CD4-positive, alpha-beta T cell (primary cell): ENCODE measurements around the gene SNAP47. TPM values are rescaled to one million over a fixed set of nuclear protein-coding genes. Genes with fewer than 3 reads are reported as not detected.

Experiments used
- ATAC-seq: fragments of 200-7000 bp; cut with Tn5 transposase; one replicate; pipeline ENCODE4 v1.10.0; 2022; ENCODE audit warnings: mild to moderate bottlenecking; ENCODE audit not compliant: poor library complexity
- CTCF ChIA-PET: fragments of 350-600 bp; sonication (Branson Sonifier 250); formaldehyde crosslinking; loops from one replicate; lab custom pipeline; 2021; ENCODE audit warnings: antibody characterized with exemption, inconsistent platforms; lab: Charles Lee
- POLR2A ChIA-PET: fragments of 350-600 bp; sonication (Branson Sonifier 250); formaldehyde crosslinking; loops from one replicate; lab custom pipeline; 2021; ENCODE audit warnings: antibody characterized with exemption, inconsistent platforms; lab: Charles Lee
- DNase-seq, 14 experiments: peaks; one replicate each; pipeline ENCODE4 v3.0.0-alpha.2; 2013 to 2020; ENCODE audit warnings: mixed read lengths in 2 of 14
- H3K27ac ChIP-seq, 2 donors: one replicate each; pipeline versions ENCODE4 v1.5.1 to v1.7.0; 2013; ENCODE audit warnings: low read length in 2 of 2, low read depth in 1 of 2, mild to moderate bottlenecking in 1 of 2
- H3K27me3 ChIP-seq, 2 experiments: 1 replicate in 1 of 2; 2 replicates in 1 of 2; pipeline versions ENCODE4 v1.6.1 to v1.7.0; 2013; ENCODE audit warnings: low read length in 2 of 2, control low read depth in 1 of 2, mild to moderate bottlenecking in 1 of 2, moderate library complexity in 1 of 2; ENCODE audit not compliant: insufficient read depth in 2 of 2, control insufficient read depth in 1 of 2
- H3K36me3 ChIP-seq: one replicate; pipeline ENCODE4 v1.6.1; 2013; ENCODE audit warnings: low read length, control low read depth; ENCODE audit not compliant: insufficient read depth
- H3K4me1 ChIP-seq: one replicate; pipeline ENCODE4 v1.6.1; 2013; ENCODE audit warnings: low read length, control low read depth; ENCODE audit not compliant: insufficient read depth
- H3K4me3 ChIP-seq: one replicate; pipeline ENCODE4 v1.5.1; 2013; ENCODE audit warnings: mild to moderate bottlenecking, low read length, moderate library complexity
- H3K9me3 ChIP-seq, 2 experiments: 1 replicate in 1 of 2; 2 replicates in 1 of 2; pipeline versions ENCODE4 v1.6.1 to v1.7.0; 2013; ENCODE audit warnings: low read length in 2 of 2, mild to moderate bottlenecking in 2 of 2, control low read depth in 1 of 2, moderate library complexity in 1 of 2; ENCODE audit not compliant: control insufficient read depth in 1 of 2, insufficient read depth in 1 of 2
- H3K27ac Mint-ChIP-seq: one replicate; pipeline ENCODE4 v1.8.0; 2020; ENCODE audit warnings: mixed read lengths
- H3K27me3 Mint-ChIP-seq: one replicate; pipeline ENCODE4 v1.8.0; 2021; ENCODE audit warnings: mixed read lengths
- H3K36me3 Mint-ChIP-seq: one replicate; pipeline ENCODE4 v1.8.0; 2021; ENCODE audit warnings: low read depth, mixed read lengths
- H3K4me1 Mint-ChIP-seq: one replicate; pipeline ENCODE4 v1.8.0; 2021; ENCODE audit warnings: low read depth, mixed read lengths
- H3K4me3 Mint-ChIP-seq: one replicate; pipeline ENCODE4 v1.8.0; 2020; ENCODE audit warnings: mild to moderate bottlenecking, mixed read lengths
- H3K9me3 Mint-ChIP-seq: one replicate; pipeline ENCODE4 v1.8.0; 2020; ENCODE audit warnings: mixed read lengths
- intact Hi-C, 2 experiments: fragments of 100-400 bp; cut with DNase I in 1 of 2; cut with micrococcal nuclease in 1 of 2; formaldehyde crosslinking; loops; one replicate each; pipeline versions ENCODE4 v1.15.1 to v1.9.0; 2023 to 2025; cut with DNase I, micrococcal nuclease
- total RNA-seq, 174 experiments: library from RNA in 2 of 174; stranded (reverse) in 2 of 174; gene quantifications; one replicate each; pipeline ENCODE4 v1.2.3 and lab custom pipeline; 2021 to 2026
- TF ChIP-seq, protein P1 (sequence below): fragments of 200-600 bp; IDR thresholded peaks from one replicate; pipeline ENCODE4 v1.8.0; 2022; ENCODE audit warnings: antibody characterized with exemption, mild to moderate bottlenecking

SNAP47 gene
- total RNA-seq, 2 experiments from 2014 or later = 12.8 to 14.0 TPM

DNA sequence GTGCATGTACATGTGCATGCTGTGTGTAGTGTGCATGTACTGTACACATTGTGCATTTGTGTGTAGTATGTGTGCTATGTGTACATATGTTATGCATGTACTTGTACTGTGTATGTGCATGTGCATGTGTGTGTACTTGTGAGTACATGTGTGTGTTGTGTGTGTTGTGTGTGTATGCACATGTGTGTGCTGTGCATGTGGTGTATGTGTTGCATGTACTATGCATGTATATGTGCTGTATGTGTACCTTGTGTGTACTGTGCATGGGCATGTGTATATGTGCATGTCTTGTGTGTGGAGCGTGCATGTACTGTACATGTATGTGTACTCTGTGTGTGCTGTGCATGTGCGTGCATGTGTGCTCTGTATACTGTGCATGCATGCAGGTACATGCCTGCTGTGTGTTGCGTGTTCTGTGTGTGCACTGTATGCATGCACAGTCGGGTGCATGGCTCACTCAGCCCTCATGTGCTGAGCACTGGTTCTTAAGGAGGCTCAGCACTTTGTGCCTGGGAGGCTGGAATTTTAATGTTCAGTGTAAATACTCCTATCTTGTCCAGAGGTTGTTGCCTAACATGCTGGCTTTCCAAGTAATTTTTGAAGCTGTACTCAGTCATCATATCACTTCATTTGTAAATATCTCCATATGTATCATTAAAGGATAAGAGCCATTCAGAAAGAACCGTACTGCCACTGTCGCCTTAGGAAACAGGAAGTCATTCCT, 32.3 kb downstream of the SNAP47 start:
- H3K9me3 Mint-ChIP-seq = no peaks in the 10 kb centered on the region
- H3K4me3 ChIP-seq = no peak overlapping the region
- DNase-seq (no peak), ATAC-seq (no peak)
- H3K9me3 ChIP-seq = no peaks in the 10 kb centered on the region
- peaks cover 56% of the 10 kb centered on the region for H3K4me1 Mint-ChIP-seq
- POLR2A ChIA-PET = no interaction called here
- no peaks in the 10 kb centered on the region for H3K27me3 ChIP-seq
- CTCF ChIA-PET = interaction anchor here (1.7 kb wide), 1 partner anchor 20 kb away, joined by 5 read pairs; no protein-coding TSS in a partner anchor
- H3K4me3 Mint-ChIP-seq = no peak overlapping the region
- H3K27ac ChIP-seq = no peak overlapping the region
- H3K27ac Mint-ChIP-seq = peak overlapping the region; percentile 90
- peaks cover 53% of the 10 kb centered on the region for H3K4me1 ChIP-seq
- H3K36me3 Mint-ChIP-seq = peaks cover 25% of the 10 kb centered on the region
- no peaks in the 10 kb centered on the region for H3K27me3 Mint-ChIP-seq
- intact Hi-C loops = loop anchor here in 1 of 2 experiments (5.0 kb wide), 1 partner anchor 120 kb away; no protein-coding TSS in a partner anchor
- TF ChIP-seq, protein P1, sequence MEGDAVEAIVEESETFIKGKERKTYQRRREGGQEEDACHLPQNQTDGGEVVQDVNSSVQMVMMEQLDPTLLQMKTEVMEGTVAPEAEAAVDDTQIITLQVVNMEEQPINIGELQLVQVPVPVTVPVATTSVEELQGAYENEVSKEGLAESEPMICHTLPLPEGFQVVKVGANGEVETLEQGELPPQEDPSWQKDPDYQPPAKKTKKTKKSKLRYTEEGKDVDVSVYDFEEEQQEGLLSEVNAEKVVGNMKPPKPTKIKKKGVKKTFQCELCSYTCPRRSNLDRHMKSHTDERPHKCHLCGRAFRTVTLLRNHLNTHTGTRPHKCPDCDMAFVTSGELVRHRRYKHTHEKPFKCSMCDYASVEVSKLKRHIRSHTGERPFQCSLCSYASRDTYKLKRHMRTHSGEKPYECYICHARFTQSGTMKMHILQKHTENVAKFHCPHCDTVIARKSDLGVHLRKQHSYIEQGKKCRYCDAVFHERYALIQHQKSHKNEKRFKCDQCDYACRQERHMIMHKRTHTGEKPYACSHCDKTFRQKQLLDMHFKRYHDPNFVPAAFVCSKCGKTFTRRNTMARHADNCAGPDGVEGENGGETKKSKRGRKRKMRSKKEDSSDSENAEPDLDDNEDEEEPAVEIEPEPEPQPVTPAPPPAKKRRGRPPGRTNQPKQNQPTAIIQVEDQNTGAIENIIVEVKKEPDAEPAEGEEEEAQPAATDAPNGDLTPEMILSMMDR = no peak
- H3K36me3 ChIP-seq = peaks cover 32% of the 10 kb centered on the region

DNA sequence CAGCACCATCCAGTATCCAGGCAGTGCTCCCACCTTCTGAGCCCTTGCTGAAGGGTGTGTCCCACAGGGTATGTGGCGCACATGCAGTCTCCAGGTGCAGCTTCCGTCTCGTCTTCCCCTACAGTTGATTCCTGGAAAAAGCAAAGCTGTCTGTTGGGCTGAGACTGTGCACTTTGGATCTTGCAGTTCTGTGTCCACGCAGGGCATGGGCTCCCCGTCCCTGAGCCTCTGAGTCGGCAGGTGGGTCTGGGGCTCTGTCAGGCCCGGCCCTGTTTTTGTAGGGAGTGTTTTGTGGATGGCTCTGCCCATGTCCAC, 32.8 kb downstream of the SNAP47 start:
- H3K27me3 Mint-ChIP-seq = no peaks in the 10 kb centered on the region
- ATAC-seq (no peak), DNase-seq (peak in 1 of 14 experiments; percentile 3)
- Histone ChIP-seq H3K27me3 (no peaks in the 10 kb centered on the region), H3K27ac (no peak overlapping the region), H3K36me3 (peaks cover 32% of the 10 kb centered on the region), H3K4me1 (peaks cover 48% of the 10 kb centered on the region), H3K9me3 (no peaks in the 10 kb centered on the region), H3K4me3 (no peak overlapping the region)
- H3K4me3 Mint-ChIP-seq = no peak overlapping the region
- intact Hi-C loops = loop anchor here in 1 of 2 experiments (5.0 kb wide), 1 partner anchor 119 kb away; no protein-coding TSS in a partner anchor
- TF ChIP-seq, protein P1 = no peak
- ChIA-PET POLR2A (interaction anchor here (0.8 kb wide), 1 partner anchor 11 kb away, joined by 3 read pairs; no protein-coding TSS in a partner anchor), CTCF (no interaction called here)
- no peaks in the 10 kb centered on the region for H3K9me3 Mint-ChIP-seq
- no peak overlapping the region for H3K27ac Mint-ChIP-seq
- peaks cover 53% of the 10 kb centered on the region for H3K4me1 Mint-ChIP-seq
- peaks cover 25% of the 10 kb centered on the region for H3K36me3 Mint-ChIP-seq

- Histone ChIP-seq H3K4me1 (peaks cover 47% of the 10 kb centered on the region), H3K36me3 (peaks cover 32% of the 10 kb centered on the region), H3K27me3 (no peaks in the 10 kb centered on the region), H3K4me3 (no peak overlapping the region), H3K27ac (no peak overlapping the region), H3K9me3 (no peaks in the 10 kb centered on the region)
- H3K4me3 Mint-ChIP-seq = no peak overlapping the region
- ChIA-PET POLR2A (interaction anchor here (0.8 kb wide), 1 partner anchor 10 kb away, joined by 3 read pairs; no protein-coding TSS in a partner anchor), CTCF (no interaction called here)
- ATAC-seq (no peak), DNase-seq (no peak)
- H3K36me3 Mint-ChIP-seq = peaks cover 25% of the 10 kb centered on the region
- intact Hi-C loops = loop anchor here in 1 of 2 experiments (5.0 kb wide), 1 partner anchor 119 kb away; no protein-coding TSS in a partner anchor
- H3K9me3 Mint-ChIP-seq = no peaks in the 10 kb centered on the region
- H3K4me1 Mint-ChIP-seq = peaks cover 54% of the 10 kb centered on the region
- no peaks in the 10 kb centered on the region for H3K27me3 Mint-ChIP-seq
- TF ChIP-seq, protein P1 = no peak
- H3K27ac Mint-ChIP-seq = peak overlapping the region; percentile 26
Observed at GRCh38 chr1:227768640-227769039, 33.4 kb downstream of the SNAP47 start.
